GM19468 (cell line): ENCODE data around the gene LIN7B.
"Not testable (repeated sequence)": the region's sequence is repeated elsewhere in the genome, so short reads cannot be mapped to it uniquely, and the experiment has no call there.

Source experiments
- ATAC-seq: cut with Tn5 transposase; IDR thresholded peaks from one replicate; pipeline ENCODE4 v1.9.1; 2021; ENCODE audit warnings: mild to moderate bottlenecking, moderate library complexity, moderate number of reproducible peaks; ENCODE audit not compliant: unreplicated experiment; ENCODE audit errors: extremely low read depth

The LIN7B gene

DNA sequence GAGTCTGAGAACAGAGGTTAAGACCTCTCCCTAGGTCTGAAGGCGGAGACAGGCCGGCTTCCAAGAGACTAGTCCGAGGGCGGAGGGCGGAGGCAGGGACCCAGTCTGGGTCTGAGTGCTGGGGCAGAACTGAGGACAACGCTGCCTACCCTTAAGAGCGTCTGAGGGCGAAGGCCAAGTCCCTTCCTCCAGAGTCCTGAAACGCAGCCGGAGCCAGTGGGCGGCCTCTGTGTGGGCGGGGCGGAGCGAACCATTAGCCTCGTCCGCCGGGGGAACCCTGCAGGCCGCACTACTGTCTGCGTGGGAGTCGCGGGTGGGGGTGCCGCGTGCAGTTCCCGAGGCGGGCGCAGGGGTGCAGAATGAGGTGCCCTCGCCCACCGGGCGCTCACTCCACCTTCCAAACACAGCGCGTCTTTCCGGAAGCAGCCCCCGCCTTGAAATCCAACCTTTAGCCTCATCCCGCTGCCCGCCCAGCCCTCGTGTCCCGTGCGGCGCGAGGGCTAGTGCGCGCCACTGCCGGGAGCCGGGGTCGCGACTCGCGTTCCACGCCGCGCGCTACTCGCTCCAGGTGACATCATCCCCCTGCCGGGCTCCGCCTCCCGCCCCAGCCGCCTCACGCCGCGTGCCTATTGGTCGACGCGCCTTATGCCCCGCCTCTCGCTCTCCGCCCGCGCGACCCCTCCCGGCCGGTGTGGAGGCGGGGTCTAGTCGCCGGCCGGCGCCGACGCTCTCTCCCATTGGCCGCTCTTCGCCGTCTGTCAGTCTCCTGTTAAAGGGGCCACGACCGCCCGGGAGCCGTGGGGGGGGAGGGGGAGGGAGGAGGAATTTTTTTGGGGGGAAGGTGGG, 4.6 kb downstream of the LIN7B start, which contains the start of gene C19orf73:
TSS of gene C19orf73 (minus strand) at position 579 of the 846 bp plus-strand sequence. CDS start at position 458, 121 bp downstream.
- ATAC-seq = peak; percentile 66

DNA sequence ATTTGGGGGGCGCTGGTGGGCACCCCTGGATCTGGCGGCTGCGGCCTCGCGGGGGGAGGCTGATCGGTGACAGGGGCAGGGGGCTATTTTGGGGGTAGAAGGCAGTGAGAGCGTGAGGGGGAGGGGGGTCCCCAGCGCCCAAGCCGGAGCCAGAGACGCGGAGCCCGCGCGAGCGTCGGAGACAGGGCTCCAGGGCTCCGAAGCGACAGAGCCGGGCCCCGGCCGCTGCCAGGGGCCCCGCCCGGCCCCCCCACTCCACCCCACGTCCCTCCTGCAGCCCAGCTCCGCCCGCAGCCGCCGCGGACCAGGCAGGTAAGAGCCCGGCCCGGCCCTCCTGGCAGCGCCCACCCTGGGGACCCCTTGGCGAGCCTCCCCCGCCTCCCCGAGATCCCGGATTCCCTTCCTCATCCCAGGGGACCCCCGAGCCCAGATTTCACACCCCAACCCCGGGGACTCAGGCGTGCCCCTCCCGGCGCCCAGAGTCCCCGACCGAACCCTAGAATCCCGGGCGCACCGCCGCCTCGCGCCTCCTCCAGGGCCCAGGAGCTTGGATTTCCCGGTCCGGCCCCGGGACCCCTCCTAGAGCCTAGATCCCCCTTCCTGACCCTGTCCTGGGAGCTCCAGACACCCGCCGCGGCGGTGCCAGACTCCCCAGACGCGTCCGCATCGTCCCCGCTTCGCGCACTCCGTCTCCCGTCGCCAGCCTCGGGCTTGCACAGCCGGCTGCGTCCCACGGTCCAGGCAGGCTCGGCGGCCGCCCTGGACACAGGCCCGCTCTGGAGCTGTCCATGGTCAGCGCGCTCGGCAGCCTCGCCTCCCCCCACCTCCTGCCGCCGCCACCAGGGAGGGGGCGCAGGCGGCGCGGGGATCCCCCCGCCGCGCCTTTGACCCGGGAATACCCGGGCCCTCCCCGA, 5.5 kb downstream of the LIN7B start, which contains the start of gene PPFIA3:
TSS of gene PPFIA3 (plus strand) at position 134 of the 914 bp plus-strand sequence. CDS start 8,330 bp downstream, outside the sequence.
- no peak for ATAC-seq

DNA sequence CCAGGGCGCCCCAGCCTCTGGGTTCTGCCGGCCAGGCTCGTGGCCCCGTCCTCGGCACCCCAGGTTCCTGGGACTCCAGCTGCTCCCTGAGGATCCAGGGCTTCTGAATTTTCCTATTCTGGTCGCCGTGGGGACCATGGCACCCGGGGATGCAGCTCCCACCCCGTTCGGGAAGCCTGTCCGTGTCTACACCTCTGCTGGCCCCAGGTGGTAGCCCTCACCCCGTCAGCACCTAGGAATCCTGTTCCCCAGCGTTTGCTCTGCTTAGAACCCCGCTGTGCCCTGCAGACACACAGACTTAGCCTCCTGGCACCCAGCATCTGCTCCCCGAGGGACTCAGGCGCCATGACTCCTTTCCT, 6.1 kb downstream of the LIN7B start:
- no peak for ATAC-seq

DNA sequence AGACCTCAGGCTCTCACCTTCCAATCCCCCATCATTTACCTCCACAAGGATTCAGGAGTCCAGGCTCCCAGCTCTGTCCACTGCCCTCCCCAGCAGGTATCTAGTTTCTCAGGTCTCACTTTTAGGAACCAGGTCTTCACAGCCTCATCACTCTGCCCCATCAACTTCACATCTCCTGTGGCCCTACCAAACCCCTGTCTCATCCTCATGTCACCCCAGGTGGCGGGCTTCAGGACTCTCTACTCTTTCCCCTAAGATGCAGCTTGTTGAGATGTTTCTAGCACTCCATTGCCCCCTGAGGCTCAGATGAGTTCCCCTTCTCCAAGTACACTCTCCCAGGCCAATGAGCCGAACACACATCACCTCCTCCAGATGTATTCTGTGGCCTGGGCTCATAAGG, 6.7 kb downstream of the LIN7B start:
- ATAC-seq = no peak

DNA sequence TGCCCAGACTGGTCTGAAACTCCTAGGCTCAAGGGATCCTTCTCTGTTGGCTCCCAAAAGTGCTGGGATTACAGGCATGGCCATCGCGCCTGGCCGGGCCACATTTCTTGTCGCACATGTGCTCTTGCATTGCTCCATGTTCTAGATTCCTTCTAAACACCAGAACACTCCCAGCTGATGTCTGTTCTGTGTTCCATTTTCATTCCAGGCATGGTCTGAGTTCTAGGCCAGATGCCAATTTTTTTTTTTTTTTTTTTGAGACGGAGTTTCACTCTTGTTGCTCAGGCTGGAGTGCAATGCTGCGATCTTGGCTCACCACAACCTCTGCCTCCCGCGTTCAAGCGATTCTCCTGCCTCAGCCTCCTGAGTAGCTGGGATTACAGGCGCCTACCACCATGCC, 7.7 kb downstream of the LIN7B start:
- ATAC-seq = not testable (repeated sequence)

DNA sequence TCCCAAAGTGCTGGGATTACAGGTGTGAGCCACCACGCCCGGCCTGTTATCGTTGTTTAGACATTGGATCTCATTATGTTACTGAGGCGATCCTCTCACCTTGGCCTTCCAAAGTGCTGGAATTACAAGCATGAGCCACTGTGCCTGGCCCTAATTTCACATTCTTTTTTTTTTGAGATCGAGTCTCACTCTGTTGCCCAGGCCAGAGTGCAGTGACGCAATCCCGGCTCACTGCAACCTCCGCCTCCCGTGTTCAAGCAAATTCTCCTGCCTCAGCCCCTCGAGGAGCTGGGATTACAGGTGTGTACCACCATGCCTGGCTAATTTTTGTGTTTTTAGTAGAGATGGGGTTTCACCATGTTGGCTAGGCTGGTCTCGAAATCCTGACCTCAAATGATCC, 9.1 kb downstream of the LIN7B start:
- ATAC-seq = not testable (repeated sequence)

DNA sequence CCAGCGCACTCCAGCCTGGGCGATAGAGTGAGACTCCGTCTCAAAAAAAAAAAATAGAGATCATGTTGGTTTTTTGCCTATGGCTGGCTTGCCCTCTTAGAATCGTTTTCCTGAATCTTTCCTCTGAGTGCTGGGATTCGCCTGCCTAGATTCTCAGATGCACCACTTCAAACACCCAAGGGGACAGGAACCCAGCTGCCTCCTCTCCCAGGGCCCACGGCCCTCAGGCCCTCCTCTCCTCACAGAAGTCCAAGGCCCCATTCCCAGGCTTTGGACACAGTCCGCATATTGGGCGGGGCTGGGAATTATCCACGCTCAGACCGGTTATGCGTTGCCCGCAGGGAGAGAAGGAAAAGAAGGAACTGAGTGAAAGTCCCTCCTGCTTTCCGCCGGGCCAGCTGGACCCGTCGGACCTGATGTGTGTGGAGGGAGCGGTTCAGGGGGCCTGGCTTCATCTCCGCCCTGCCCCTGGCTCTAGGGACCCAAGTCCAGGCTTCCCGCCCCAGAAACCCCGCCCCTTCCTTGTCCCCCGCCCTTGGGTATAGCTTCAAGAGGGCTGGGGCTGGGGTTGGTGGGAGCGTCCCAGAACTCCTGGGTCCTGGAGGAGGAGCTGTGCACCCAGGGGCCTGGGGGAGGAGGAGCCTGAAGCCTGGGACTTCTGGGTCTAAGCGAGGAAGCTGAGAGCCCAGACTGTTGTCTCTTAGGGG, 11.0 kb downstream of the LIN7B start:
- ATAC-seq = no peak

DNA sequence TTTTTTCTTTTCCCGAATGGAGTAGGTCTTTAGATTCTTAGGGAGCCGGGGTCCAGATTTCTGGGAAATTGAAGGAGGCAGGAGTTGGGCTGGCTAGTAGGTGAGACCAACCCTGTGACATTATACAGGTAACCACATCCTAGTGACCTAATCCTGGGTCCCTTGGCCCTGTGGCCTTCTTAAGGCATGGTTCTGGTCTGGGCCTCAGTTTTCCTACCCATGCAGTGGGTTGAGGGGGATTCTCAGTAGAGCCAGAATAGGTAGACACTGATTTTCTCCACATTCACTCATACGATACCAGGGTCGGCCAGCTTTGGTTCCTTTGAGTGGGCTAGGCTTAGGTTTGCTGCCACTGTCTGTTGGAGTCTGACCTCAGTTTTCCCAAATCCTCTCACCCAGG, 12.4 kb downstream of the LIN7B start:
- no peak for ATAC-seq

DNA sequence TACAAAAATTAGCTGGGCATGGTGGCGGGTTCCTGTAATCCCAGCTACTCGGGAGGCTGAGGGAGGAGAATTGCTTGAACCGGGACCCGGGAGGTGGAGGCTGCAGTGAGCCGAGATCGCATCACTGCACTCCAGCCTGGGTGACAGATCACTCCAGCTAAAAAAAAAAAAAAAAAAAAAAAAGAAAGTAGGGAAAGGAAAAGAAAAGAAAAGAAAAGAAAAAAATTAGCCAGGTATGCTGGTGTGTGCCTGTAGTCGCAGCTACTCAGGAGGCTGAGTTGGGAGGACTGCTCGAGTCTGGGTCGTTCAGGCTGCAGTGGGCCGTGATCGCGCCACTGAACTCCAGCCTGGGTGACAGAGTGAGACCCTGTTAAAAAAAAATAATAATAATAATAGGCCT, 13.1 kb downstream of the LIN7B start:
- ATAC-seq = not testable (repeated sequence)

DNA sequence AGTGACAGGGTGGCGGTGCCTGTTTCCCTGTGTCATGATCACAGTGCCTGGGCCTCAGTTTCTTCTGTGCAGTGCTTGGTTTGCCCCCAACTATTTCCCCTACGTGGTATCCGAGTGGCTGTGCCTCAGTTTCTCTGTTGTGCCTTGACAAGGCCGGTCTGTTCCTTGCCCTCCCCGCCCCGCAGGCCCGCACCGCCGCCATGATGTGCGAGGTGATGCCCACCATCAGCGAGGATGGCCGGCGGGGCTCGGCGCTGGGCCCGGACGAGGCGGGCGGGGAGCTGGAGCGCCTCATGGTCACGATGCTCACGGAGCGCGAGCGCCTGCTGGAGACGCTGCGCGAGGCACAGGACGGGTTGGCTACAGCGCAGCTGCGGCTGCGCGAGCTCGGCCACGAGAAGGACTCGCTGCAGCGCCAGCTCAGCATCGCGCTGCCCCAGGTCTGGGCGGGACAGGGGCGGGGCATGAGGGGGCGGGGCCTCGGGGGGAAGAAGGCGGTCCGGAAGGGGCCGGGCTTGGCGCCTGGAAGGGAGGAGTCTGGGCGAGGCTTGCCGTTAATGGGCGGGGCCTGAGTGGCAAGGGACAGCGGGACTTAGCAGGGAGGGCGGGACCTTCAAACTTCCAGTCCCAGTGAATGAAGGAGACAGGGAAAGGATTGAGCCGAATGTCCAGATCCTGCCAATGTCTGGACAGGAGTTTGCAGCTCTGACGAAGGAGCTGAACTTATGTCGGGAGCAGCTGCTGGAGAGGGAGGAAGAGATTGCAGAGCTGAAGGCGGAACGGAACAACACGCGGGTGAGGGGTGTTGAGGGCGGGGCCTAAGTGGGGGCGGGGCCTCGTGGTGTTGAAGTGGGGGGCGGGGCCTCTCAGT, 13.7 kb downstream of the LIN7B start:
- peak; percentile 15 for ATAC-seq

DNA sequence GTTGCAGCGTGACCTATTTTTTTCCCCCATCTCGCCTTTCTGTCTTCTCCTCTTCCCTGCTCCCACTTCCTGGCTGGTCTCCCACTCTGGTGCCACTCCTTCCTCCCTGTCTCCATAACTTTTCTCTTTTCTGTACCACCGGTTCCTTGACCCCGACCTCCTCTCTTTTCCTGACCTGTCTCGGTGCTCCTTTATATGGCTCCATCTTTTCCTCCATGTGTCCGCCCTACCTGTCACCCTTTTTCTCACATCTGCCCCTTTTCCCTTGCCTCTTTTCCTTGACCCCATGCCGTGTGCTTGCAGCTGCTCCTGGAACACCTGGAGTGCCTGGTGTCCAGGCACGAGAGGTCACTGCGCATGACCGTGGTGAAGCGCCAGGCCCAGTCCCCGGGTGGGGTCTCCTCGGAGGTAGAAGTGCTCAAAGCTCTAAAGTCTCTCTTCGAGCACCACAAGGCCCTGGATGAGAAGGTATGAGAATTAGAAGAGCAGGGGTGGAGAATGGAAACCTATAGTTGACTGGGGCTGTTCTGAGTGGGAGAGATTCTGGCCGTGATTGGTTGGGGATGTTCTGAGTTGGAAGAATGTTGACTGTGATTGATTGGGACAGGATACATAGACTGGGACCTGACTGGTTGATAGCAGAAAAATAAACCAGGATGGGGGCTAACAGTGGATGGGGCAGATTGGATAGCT, 14.5 kb downstream of the LIN7B start:
- no peak for ATAC-seq

DNA sequence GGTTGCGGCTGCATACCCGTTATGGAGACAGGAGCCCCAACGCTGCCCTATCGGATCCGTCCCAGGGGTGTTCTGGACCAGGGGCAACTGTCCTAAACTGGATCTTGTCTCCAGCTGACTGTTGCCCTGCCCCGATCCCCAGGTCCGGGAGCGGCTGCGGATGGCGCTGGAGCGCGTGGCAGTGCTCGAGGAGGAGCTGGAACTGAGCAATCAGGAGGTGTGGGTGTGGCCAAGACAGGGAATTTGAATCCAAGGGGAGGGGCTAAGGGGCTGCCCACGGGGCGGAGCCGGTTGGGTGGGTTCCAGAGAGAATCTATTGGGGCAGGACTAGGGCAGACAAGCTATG, 15.0 kb downstream of the LIN7B start:
- ATAC-seq = no peak

DNA sequence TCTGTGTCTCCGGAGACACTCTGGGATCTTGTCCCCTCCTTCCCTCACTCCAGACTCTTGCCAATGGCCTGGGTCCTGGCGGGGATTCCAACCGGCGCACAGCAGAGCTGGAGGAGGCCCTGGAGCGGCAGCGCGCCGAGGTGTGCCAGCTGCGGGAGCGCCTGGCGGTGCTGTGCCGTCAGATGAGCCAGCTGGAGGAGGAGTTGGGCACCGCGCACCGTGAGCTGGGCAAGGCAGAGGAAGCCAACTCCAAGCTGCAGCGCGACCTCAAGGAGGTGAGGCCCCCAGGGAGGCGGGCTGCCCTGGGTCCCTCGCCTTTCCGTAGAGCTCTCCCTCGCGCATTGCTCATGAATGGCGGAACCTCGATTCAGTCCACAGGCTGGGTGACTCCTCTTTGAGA, 16.2 kb downstream of the LIN7B start:
- ATAC-seq = no peak

DNA sequence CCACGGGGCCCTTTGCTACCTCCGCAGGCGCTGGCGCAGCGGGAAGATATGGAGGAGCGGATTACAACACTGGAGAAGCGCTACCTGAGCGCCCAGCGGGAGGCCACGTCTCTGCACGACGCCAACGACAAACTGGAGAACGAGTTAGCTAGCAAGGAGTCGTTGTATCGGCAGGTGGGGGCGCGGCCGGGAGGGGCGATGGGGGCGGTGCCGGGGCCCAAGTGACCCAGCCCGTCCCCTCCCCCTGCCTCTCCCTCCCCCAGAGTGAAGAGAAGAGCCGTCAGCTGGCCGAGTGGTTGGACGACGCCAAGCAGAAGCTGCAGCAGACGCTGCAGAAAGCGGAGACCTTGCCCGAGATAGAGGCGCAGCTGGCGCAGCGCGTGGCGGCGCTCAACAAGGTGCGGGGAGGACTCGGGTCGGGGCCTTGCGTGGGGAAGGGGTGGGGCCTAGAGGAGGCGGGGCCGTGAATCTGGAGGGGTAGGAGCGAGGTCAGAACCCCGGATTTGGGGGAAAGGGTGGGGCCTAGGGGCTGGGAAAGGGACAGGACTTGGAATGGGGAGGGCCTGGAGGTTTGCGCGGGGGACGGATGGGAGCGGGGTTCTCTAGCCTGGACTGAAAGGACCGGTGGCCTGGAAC, 18.9 kb downstream of the LIN7B start:
- ATAC-seq = no peak

DNA sequence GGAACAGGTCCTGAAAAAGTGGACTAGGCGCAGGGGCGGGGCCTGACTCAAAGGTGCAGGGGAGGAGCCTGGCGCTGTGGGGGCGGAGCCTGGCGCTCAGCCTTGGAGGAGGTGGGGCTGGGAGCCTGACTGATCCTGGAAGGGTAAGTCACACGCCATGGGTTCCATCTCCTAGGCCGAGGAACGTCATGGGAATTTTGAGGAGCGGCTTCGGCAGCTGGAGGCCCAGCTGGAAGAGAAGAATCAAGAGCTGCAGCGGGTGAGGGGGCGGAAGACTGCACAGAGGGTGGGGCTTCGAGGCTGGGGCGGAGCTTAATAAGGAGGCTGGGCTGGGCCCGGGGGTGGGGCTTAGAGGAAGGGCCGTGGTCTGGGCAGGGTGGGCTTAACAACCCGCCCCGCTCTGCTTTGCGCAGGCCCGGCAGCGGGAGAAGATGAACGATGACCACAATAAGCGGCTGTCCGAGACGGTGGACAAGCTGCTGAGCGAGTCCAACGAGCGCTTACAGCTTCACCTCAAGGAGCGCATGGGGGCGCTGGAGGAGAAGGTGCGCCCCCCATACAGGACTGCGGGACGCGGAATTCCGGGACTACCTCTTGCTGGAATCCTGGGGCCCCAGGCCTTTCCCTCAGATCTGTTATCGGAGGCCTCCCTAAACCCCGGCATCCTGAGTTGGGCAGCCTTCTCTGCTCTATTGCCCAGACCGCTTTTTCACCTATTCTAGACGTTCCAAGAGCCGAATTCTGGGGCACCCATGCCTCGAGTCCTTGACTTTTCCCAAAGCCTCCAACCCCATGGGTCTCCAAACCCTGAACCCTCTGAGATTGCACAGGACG, 19.7 kb downstream of the LIN7B start:
- no peak for ATAC-seq

DNA sequence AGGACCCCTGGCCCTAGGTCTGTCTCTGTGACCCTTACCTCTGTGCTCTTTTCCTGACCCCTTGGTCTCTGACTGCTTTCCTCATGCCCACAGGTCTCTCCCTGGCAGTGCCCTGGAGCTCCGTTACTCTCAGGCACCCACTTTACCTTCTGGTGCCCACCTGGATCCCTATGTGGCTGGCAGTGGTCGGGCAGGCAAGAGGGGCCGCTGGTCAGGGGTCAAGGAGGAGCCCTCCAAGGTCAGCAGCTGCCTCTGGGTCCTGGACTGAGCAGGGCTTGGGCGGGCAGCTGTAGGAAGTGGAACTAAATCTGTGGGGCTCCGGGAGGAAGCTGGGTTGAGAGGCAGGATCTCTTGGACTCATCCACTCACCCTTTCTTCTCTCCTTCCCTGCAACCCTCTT, 21.5 kb downstream of the LIN7B start:
- no peak for ATAC-seq

DNA sequence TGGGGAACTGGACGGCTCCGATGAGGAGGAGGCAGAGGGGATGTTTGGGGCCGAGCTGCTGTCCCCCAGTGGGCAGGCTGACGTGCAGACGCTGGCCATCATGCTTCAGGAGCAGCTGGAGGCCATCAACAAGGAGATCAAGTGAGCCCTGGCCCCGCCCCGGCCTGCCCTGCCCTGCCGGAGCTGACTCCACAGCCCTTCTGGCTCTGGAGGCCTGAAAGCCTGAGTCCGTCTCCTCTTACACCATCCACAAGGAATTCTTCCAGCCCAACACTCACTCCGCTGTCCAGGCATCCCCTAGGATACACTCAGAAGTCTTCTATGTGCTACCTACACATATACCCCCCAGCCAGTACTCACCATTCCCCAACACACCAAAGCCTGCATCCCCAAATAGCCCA, 22.6 kb downstream of the LIN7B start:
- no peak for ATAC-seq

DNA sequence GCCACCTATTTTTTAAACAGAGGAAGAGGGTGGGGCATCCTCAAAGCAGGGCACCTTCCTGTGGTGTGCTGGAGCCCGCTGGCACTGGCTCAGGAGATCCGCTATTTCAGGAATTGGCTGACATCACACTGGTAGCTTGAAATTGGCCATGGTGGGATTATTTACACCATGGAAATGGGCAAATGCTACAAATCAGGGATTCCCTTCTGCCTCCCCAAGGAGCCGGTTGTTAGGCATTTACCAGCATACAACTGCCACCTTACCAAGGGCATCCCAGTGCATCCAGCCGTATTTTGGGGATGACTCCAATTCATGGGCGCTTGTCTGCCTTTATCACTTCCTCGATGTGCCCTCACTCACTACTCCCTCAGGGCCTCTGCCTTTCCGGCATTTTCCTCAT, 26.8 kb downstream of the LIN7B start:
- ATAC-seq = no peak
